Left colon (tissue), 2 donors: ENCODE results near the gene NBL1. TPM values are rescaled to one million over a fixed set of nuclear protein-coding genes. Genes with fewer than 3 reads are reported as not detected.

Experiments
- total RNA-seq, 2 donors: library from RNA; stranded (reverse); fragmentation: NEBNext Ultra II Directional; extraction: Animal tissue kit (Norgen Biotek cat#: 25700); gene quantifications; one replicate each; pipeline ENCODE4 v1.2.1, GENCODE V29; 2021
- donor health status: DM: no; HTN: no; CAD: no.
- donor health status: DM: yes; HTN: yes; CAD: no.

Gene NBL1
- total RNA-seq, 2 donors from 2014 or later: 373 to 391 TPM

Other genes with a start within 250 kb of the NBL1 start
- 100 to 1,000 TPM; 340 to 367 TPM for gene CAPZB, start 158.8 kb upstream of the NBL1 start, total RNA-seq
- not detected for gene HTR6, start 20.6 kb downstream of the NBL1 start, total RNA-seq
- 10 to 100 TPM; 28.9 to 31.1 TPM for gene TMCO4, start 155.6 kb downstream of the NBL1 start, total RNA-seq
- gene RNF186, start 171.0 kb downstream of the NBL1 start, total RNA-seq: 10 to 100 TPM; 50.3 to 53.7 TPM
- gene OTUD3, start 238.1 kb downstream of the NBL1 start, total RNA-seq: 10 to 100 TPM in 1 of 2 donors, 1 to 10 TPM in 1; 9.6 to 11.1 TPM